SK-N-SH treated with all-trans-retinoic acid at 6 μM for 48 hours (cell line): ENCODE measurements around the gene NEB.

Source experiments
- ATAC-seq: fragments of 200-7000 bp; cut with Tn5 transposase; 3 replicates; pipeline ENCODE4 v1.9.1; 2020; ENCODE audit warnings: mild to moderate bottlenecking, moderate library complexity
- ARNTL ChIP-seq: fragments of 450-650 bp; formaldehyde crosslinking; IDR thresholded peaks from 2 replicates; pipeline ENCODE4 v1.5.0; 2020; ENCODE audit warnings: low read depth, mild to moderate bottlenecking, moderate library complexity, borderline replicate concordance
- BACH2 ChIP-seq: fragments of 250-450 bp; sonication (Bioruptor Pico); IDR thresholded peaks from 2 replicates; pipeline ENCODE4 v1.9.0; 2021; ENCODE audit warnings: mild to moderate bottlenecking, borderline replicate concordance
- CREB5 ChIP-seq: fragments of 250-450 bp; sonication (Bioruptor Pico); IDR thresholded peaks from 2 replicates; pipeline ENCODE4 v1.5.1; 2020; ENCODE audit warnings: low read depth, mild to moderate bottlenecking, moderate library complexity
- CSDC2 ChIP-seq: fragments of 250-450 bp; sonication (Bioruptor Pico); IDR thresholded peaks from 2 replicates; pipeline ENCODE4 v1.5.0; 2020; ENCODE audit warnings: mild to moderate bottlenecking, moderate library complexity
- CSRNP3 ChIP-seq: fragments of 250-450 bp; sonication (Bioruptor Pico); IDR thresholded peaks from 2 replicates; pipeline ENCODE4 v1.5.1; 2021; ENCODE audit warnings: mild to moderate bottlenecking, moderate library complexity
- ESRRG ChIP-seq: fragments of 250-450 bp; sonication (Bioruptor Pico); IDR thresholded peaks from 2 replicates; pipeline ENCODE4 v1.6.1; 2021; ENCODE audit warnings: mild to moderate bottlenecking
- GLIS3 ChIP-seq: fragments of 250-450 bp; sonication (Bioruptor Pico); IDR thresholded peaks from 2 replicates; pipeline ENCODE4 v1.5.0; 2020; ENCODE audit warnings: mild to moderate bottlenecking, moderate library complexity
- ISL1 ChIP-seq: fragments of 250-450 bp; sonication (Bioruptor Pico); IDR thresholded peaks from 2 replicates; pipeline ENCODE4 v2.1.2; 2022; ENCODE audit warnings: mild to moderate bottlenecking, moderate library complexity
- OSR1 ChIP-seq: fragments of 250-450 bp; sonication (Bioruptor Pico); IDR thresholded peaks from 2 replicates; pipeline ENCODE4 v1.8.0; 2022; ENCODE audit warnings: moderate library complexity, mild to moderate bottlenecking, inconsistent platforms
- PPARA ChIP-seq: fragments of 250-450 bp; sonication (Bioruptor Pico); IDR thresholded peaks from 2 replicates; pipeline ENCODE4 v1.5.0; 2020; ENCODE audit warnings: mild to moderate bottlenecking, borderline replicate concordance
- RARB ChIP-seq: fragments of 250-450 bp; sonication (Bioruptor Pico); IDR thresholded peaks from 2 replicates; pipeline ENCODE4 v1.8.0; 2021; ENCODE audit warnings: mild to moderate bottlenecking, moderate library complexity
- SNAI2 ChIP-seq: fragments of 250-450 bp; sonication (Bioruptor Pico); IDR thresholded peaks from 2 replicates; pipeline ENCODE4 v1.5.0; 2020; ENCODE audit warnings: mild to moderate bottlenecking, moderate library complexity
- TCF4 ChIP-seq: fragments of 250-450 bp; sonication (Bioruptor Pico); IDR thresholded peaks from 2 replicates; pipeline ENCODE4 v1.8.0; 2021; ENCODE audit warnings: mild to moderate bottlenecking, moderate library complexity, borderline replicate concordance
- TOX ChIP-seq: fragments of 250-450 bp; sonication (Bioruptor Pico); IDR thresholded peaks from 2 replicates; pipeline ENCODE4 v1.8.0; 2021; ENCODE audit warnings: mild to moderate bottlenecking, moderate library complexity, borderline replicate concordance
- ZC3H10 ChIP-seq: fragments of 250-450 bp; sonication (Bioruptor Pico); IDR thresholded peaks from 2 replicates; pipeline ENCODE4 v1.5.1; 2021; ENCODE audit warnings: mild to moderate bottlenecking, moderate library complexity
- ZFP3 ChIP-seq: fragments of 250-450 bp; sonication (Bioruptor Pico); IDR thresholded peaks from 2 replicates; pipeline ENCODE4 v1.5.0; 2020; ENCODE audit warnings: mild to moderate bottlenecking, moderate library complexity
- ZFP30 ChIP-seq: fragments of 450-650 bp; formaldehyde crosslinking; IDR thresholded peaks from 2 replicates; pipeline ENCODE4 v1.5.0; 2022; ENCODE audit warnings: mild to moderate bottlenecking, moderate library complexity
- ZNF565 ChIP-seq: fragments of 450-650 bp; formaldehyde crosslinking; conservative IDR thresholded peaks from 2 replicates; pipeline ENCODE4 v1.5.0; 2020; ENCODE audit warnings: low read depth, mild to moderate bottlenecking, moderate library complexity
- ZNF70 ChIP-seq: fragments of 450-650 bp; formaldehyde crosslinking; IDR thresholded peaks from 2 replicates; pipeline ENCODE4 v1.5.0; 2020; ENCODE audit warnings: mild to moderate bottlenecking, moderate library complexity
- ZNF8 ChIP-seq: fragments of 450-650 bp; formaldehyde crosslinking; IDR thresholded peaks from 2 replicates; pipeline ENCODE4 v1.5.0; 2020; ENCODE audit warnings: mild to moderate bottlenecking, moderate library complexity
- TF ChIP-seq, protein P1 (sequence below): fragments of 250-450 bp; sonication (Bioruptor Pico); IDR thresholded peaks from 2 replicates; pipeline ENCODE4 v1.8.0; 2021; ENCODE audit warnings: low read depth, mild to moderate bottlenecking, moderate library complexity, borderline replicate concordance
- TF ChIP-seq, protein P2 (sequence below): fragments of 250-450 bp; sonication (Bioruptor Pico); IDR thresholded peaks from 2 replicates; pipeline ENCODE4 v1.5.0; 2020; ENCODE audit warnings: mild to moderate bottlenecking, moderate library complexity

The NEB gene

GRCh38 chr2:151568501-151568900, 165.8 kb downstream of the NEB start:
- TF ChIP-seq ZNF70 (CRISPR knock-in tag) = no peak
- TF ChIP-seq ISL1 = no peak
- TF ChIP-seq SNAI2 = no peak
- no peak for TF ChIP-seq ZNF565 (CRISPR knock-in tag)
- TF ChIP-seq PPARA = no peak
- TF ChIP-seq, protein P1, sequence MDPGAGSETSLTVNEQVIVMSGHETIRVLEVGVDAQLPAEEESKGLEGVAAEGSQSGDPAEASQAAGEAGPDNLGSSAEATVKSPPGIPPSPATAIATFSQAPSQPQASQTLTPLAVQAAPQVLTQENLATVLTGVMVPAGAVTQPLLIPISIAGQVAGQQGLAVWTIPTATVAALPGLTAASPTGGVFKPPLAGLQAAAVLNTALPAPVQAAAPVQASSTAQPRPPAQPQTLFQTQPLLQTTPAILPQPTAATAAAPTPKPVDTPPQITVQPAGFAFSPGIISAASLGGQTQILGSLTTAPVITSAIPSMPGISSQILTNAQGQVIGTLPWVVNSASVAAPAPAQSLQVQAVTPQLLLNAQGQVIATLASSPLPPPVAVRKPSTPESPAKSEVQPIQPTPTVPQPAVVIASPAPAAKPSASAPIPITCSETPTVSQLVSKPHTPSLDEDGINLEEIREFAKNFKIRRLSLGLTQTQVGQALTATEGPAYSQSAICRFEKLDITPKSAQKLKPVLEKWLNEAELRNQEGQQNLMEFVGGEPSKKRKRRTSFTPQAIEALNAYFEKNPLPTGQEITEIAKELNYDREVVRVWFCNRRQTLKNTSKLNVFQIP (CRISPR knock-in tag) = no peak
- TF ChIP-seq ZC3H10 (CRISPR knock-in tag) = no peak
- TF ChIP-seq ESRRG (CRISPR knock-in tag) = no peak
- ATAC-seq = no peak

GRCh38 chr2:151567006-151567405, 167.3 kb downstream of the NEB start:
- no peak for TF ChIP-seq ZNF565 (CRISPR knock-in tag)
- TF ChIP-seq, protein P1 (CRISPR knock-in tag) = no peak
- TF ChIP-seq TCF4 (CRISPR knock-in tag) = no peak
- no peak for TF ChIP-seq ZFP30 (CRISPR knock-in tag)
- no peak for TF ChIP-seq SNAI2
- TF ChIP-seq RARB = no peak
- no peak for TF ChIP-seq ZNF70 (CRISPR knock-in tag)
- TF ChIP-seq, protein P2, sequence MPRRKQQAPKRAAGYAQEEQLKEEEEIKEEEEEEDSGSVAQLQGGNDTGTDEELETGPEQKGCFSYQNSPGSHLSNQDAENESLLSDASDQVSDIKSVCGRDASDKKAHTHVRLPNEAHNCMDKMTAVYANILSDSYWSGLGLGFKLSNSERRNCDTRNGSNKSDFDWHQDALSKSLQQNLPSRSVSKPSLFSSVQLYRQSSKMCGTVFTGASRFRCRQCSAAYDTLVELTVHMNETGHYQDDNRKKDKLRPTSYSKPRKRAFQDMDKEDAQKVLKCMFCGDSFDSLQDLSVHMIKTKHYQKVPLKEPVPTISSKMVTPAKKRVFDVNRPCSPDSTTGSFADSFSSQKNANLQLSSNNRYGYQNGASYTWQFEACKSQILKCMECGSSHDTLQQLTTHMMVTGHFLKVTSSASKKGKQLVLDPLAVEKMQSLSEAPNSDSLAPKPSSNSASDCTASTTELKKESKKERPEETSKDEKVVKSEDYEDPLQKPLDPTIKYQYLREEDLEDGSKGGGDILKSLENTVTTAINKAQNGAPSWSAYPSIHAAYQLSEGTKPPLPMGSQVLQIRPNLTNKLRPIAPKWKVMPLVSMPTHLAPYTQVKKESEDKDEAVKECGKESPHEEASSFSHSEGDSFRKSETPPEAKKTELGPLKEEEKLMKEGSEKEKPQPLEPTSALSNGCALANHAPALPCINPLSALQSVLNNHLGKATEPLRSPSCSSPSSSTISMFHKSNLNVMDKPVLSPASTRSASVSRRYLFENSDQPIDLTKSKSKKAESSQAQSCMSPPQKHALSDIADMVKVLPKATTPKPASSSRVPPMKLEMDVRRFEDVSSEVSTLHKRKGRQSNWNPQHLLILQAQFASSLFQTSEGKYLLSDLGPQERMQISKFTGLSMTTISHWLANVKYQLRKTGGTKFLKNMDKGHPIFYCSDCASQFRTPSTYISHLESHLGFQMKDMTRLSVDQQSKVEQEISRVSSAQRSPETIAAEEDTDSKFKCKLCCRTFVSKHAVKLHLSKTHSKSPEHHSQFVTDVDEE (CRISPR knock-in tag) = no peak
- no peak for TF ChIP-seq OSR1 (CRISPR knock-in tag)
- no peak for TF ChIP-seq ESRRG (CRISPR knock-in tag)
- TF ChIP-seq CSDC2 (CRISPR knock-in tag) = no peak
- no peak for TF ChIP-seq GLIS3 (CRISPR knock-in tag)
- no peak for TF ChIP-seq TOX
- no peak for TF ChIP-seq ISL1
- no peak for TF ChIP-seq ZFP3
- TF ChIP-seq ARNTL (CRISPR knock-in tag) = no peak
- TF ChIP-seq BACH2 = no peak
- no peak for TF ChIP-seq CSRNP3 (CRISPR knock-in tag)
- no peak for TF ChIP-seq CREB5
- ATAC-seq = no peak

DNA sequence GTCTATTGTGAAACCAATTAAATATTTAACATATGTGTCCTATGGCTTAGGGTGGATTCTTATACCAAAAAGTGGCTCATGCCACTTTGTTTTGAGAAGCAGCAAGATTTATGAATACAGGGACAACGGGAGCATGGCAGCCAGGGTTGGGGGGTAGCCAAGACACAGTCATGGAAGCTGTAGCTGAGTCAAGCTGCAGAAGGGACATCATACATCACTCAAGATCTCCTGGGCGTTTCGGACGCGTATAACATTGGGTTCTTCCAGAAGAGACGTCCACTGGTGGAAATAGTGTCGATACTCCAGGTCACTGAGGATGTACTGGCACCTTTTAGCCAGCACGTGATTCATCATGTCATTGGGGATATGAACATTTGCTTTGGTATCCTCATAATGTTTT, 171.9 kb downstream of the NEB start:
- no peak for TF ChIP-seq ZNF8 (CRISPR knock-in tag)
- TF ChIP-seq CSDC2 (CRISPR knock-in tag) = no peak
- TF ChIP-seq CSRNP3 (CRISPR knock-in tag) = no peak
- TF ChIP-seq ISL1 = no peak
- ATAC-seq = no peak
